ENCODE results near the gene GPRIN1.
A peak's percentile ranks its signal among the peaks of the same experiment; 100 is the strongest.
"Not testable (repeated sequence)": the region's sequence is repeated elsewhere in the genome, so short reads cannot be mapped to it uniquely, and the experiment has no call there.

The GPRIN1 gene

GRCh38 chr5:176578391-176578808, 31.6 kb downstream of the GPRIN1 start:
- FAIRE-seq (peak; percentile 48), DNase-seq (ENCODE audit: extremely low spot score, insufficient read length, low read depth) (peak; percentile 25)

DNA sequence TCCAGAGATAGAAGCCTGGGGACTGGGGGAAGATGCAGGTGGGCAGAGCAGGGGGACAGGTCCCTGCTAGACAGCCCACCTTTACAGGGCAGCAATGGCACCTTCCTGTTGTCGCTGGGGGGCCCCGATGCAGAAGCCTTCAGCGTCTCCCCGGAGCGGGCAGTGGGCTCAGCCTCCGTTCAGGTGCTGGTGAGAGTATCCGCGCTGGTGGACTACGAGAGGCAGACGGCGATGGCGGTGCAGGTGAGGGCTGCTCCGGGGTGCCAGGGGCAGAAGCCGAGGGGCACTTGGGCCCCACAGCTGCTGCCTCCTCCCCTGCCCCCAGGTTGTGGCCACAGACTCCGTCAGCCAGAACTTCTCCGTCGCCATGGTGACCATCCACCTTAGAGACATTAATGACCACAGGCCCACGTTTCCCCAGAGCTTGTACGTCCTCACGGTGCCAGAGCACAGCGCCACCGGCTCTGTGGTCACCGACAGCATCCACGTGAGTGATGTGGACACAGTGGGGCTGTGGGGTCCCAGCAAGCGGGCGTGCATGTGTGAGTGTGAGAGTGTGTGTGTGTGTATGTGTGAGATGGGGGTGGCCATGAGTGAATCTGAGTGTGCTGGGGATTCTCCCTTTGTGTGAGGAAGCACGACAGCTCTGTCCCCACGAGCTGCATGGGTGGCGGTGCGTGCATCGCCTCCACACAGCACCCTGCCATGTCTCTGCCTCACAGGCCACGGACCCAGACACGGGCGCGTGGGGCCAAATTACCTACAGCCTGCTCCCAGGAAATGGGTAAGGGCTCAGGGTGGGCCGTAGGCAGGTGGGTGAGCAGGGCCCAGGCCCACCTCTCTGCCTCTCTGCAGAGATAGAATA, 32.4 kb downstream of the GPRIN1 start:
- DNase-seq (ENCODE audit: extremely low spot score, insufficient read length, low read depth) = no peak
- no peak for FAIRE-seq

DNA sequence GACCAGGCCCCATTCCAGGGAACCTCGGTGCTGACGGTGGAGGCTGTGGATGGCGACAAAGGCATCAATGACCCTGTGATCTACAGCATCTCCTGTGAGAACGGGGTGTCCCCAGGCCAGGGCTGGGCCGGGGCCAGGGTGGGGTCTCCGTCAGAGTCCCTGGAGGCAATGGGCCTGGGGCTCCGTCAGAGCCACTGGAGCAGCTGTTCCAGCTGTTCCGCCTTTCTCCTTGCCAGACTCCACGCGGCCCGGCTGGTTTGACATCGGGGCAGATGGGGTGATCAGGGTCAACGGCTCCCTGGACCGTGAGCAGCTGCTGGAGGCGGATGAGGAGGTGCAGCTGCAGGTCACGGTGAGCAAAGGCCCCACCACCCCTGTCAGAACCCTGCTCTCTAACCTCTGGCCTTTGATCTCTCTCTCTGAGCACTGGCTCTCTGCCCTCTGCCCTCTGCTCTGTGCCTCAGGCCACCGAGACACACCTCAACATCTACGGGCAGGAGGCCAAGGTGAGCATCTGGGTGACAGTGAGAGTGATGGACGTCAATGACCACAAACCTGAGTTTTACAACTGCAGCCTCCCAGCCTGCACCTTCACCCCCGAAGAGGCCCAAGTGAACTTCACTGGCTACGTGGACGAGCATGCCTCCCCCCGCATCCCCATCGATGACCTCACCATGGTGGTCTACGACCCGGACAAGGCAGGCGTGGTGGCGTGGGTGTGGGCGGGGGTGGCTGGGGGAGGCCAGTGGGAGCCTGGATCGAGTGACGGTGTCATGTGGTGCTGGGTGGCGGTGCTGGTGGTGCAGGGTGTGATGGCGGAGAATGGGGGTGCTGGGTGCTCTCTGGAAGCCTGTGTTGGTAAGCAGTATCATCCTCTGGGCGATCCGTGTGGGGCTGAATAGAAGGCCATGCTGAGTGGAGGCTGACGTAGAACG, 34.2 kb downstream of the GPRIN1 start:
- FAIRE-seq = no peak
- DNase-seq (ENCODE audit: extremely low spot score, insufficient read length, low read depth) = no peak

DNA sequence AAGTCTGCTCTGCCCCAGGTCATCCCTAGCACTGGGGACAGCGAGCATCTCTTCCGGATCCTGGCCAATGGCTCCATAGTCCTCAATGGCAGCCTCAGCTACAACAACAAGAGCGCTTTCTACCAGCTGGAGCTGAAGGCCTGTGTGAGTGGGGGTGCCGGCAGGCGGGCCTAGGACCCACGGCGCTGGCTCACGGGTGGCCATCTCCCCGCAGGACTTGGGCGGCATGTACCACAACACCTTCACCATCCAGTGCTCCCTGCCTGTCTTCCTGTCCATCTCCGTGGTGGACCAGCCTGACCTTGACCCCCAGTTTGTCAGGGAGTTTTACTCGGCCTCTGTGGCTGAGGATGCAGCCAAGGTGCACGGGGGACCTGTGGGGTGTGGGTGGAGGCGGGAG, 34.9 kb downstream of the GPRIN1 start:
- FAIRE-seq (no peak), DNase-seq (ENCODE audit: extremely low spot score, insufficient read length, low read depth) (no peak)

GRCh38 chr5:176574297-176574591, 35.7 kb downstream of the GPRIN1 start:
- no peak for DNase-seq (ENCODE audit: extremely low spot score, insufficient read length, low read depth)
- no peak for FAIRE-seq

GRCh38 chr5:176573564-176574296, 36.2 kb downstream of the GPRIN1 start:
- FAIRE-seq = peak; percentile 79

GRCh38 chr5:176570044-176570443, 39.9 kb downstream of the GPRIN1 start:
- DNase-seq (ENCODE audit: extremely low spot score, insufficient read length, low read depth) (no peak), FAIRE-seq (no peak)

More at GRCh38 chr5:176573564-176574296, 36.2 kb downstream of the GPRIN1 start:
- peak; percentile 68 for DNase-seq (ENCODE audit: extremely low spot score, insufficient read length, low read depth)

DNA sequence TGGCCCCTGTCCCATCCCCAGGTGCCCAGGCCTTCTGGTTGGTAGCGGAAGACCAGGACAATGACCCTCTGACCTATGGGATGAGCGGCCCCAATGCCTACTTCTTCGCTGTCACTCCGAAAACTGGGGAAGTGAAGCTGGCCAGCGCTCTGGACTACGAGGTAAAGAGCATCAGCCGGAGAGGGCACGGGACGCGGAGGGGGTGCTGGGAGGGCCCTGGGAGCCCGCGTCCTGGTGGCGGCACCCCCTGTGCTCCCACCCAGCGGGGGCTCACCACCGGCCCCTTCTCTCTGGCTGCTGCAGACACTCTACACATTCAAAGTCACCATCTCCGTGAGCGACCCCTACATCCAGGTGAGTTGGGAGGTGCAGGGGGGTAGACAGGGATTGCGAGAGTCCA, 41.3 kb downstream of the GPRIN1 start:
- FAIRE-seq = no peak
- no peak for DNase-seq (ENCODE audit: extremely low spot score, insufficient read length, low read depth)

- FAIRE-seq = no peak
- no peak for DNase-seq (ENCODE audit: extremely low spot score, insufficient read length, low read depth)
Observed at GRCh38 chr5:176565760-176566288, 44.1 kb downstream of the GPRIN1 start.

DNA sequence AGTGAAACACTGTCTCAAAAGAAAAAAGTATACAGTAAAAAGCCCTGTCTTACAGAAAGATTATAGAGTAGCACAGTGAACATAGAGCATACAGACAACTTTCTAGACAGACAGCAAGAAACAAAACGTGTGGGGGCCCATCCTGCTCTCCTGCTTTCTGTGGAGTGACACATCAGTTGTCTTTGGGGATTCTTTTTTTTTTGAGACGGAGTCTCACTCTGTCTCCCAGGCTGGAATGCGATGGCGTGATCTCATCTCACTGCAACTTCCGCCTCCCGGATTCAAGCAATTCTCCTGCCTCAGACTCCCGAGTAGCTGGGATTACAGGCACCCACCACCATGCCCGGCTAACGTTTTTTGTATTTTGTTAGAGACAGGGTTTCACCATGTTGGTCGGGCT, 46.0 kb downstream of the GPRIN1 start:
- no peak for FAIRE-seq
- DNase-seq (ENCODE audit: extremely low spot score, insufficient read length, low read depth) = no peak

DNA sequence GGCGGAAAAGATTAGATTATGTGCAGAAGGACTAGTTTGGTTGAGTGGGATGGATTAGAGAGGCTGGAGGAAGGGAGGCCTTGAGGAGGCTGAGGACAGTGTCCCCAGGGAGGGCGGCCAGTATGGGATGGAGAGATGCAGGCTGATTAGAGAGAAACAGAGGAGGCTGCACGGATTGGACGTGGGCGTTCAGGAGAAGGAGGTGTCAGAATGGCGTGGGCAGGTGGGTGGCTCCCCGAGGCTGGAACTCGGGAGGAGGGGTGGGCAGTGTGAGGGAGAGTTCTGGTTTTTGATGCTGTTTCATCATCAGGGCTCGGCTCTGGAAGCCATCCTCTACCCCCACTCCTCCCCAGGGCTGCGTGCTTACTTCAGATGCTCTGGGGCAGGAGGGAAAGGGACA, 47.8 kb downstream of the GPRIN1 start:
- no peak for DNase-seq (ENCODE audit: extremely low spot score, insufficient read length, low read depth)
- FAIRE-seq = no peak

- DNase-seq (ENCODE audit: extremely low spot score, insufficient read length, low read depth) (no peak), FAIRE-seq (no peak)
Observed at GRCh38 chr5:176561259-176561658, 48.7 kb downstream of the GPRIN1 start.

GRCh38 chr5:176560364-176560763, 49.6 kb downstream of the GPRIN1 start:
- DNase-seq (ENCODE audit: extremely low spot score, insufficient read length, low read depth) = no peak
- FAIRE-seq = no peak

DNA sequence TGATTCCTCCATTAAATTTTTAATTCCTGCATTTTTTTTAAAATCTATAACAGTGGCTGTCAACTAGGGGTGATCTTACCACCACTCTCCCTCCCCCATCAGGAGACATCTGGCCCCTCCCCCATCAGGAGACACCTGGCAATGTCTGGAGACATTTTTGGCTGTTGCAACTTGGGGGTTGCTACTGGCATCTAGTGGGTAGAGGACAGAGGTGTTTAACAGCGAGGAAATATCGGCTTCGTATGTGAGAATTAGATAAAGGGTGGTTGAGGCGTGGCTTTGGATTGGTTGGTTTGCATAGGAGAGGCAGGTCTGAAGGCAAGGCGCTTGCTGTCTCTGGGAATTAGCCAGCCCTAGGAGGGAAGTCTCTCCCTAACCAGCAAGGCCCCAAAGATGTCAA, 50.3 kb downstream of the GPRIN1 start:
- no peak for DNase-seq (ENCODE audit: extremely low spot score, insufficient read length, low read depth)
- no peak for FAIRE-seq

GRCh38 chr5:176557846-176558245, 52.1 kb downstream of the GPRIN1 start:
- DNase-seq (ENCODE audit: extremely low spot score, insufficient read length, low read depth) (no peak), FAIRE-seq (no peak)

DNA sequence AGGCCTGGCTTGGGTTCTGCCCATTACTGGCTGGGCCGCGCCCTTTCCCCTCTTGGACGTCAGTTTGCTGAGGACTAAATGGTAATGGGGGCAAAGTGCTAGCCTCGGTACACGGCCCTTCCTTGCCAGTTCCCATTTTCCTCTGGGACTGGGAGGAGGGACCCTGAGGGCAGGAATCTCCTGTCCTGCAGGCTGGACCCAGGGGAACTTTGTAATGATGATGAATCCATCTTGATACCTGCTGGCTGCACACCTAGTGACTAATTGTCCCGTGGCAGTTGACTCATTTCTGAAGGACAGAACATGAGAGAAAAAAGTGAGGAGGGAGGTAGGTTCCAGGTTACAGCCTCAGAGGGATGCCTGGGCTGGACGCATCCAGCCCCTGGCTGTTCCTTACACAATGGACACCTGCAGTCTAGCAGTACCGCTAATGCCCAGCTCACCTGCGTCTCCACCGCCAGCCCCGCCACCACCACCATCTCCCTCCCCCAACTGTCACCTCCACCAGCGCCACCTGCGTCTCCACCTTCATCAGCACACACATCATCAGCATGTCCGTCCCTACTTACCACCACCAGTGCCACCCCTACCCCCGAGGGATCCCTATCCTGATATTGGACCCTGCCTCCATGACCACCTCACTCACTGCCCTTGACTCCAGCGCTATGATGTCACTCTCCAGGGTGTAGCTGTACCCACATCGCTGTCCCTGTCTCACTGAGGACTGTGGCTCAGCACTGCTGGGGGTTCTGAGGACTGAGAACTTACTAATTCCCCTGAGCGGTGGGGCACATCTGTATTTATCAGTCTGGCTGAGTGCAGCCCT, 56.5 kb downstream of the GPRIN1 start:
- no peak for FAIRE-seq
- DNase-seq (ENCODE audit: extremely low spot score, insufficient read length, low read depth) = no peak

DNA sequence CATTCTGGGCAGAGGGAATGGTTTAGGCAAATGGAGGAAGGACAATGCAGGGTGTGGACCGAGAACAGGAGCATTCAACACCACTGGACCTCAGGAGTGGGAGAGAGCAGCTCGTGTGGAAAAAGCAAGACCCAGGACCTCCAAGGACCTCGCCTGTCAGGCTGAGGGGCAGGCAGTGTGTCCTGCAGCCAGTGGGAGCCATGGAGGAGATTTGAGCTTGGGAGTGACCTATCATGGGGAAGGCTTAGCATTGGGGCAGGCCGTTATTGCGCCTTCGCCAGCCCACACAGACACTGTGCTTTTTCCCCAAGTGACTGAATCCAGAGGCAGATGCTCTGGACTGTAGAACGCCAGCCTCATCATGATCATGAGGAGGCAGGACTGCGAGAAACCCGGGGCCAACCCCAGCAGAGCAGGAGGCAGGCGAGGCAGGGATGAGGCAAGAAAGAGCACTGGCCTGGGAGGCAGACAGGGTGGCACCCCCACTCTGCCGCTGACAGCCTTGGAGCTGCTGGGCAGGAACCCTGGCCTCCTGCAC, 57.6 kb downstream of the GPRIN1 start:
- DNase-seq (ENCODE audit: extremely low spot score, insufficient read length, low read depth) (no peak), FAIRE-seq (no peak)

GRCh38 chr5:176550937-176551336, 59.0 kb downstream of the GPRIN1 start:
- not testable (repeated sequence) for DNase-seq (ENCODE audit: extremely low spot score, insufficient read length, low read depth); FAIRE-seq

DNA sequence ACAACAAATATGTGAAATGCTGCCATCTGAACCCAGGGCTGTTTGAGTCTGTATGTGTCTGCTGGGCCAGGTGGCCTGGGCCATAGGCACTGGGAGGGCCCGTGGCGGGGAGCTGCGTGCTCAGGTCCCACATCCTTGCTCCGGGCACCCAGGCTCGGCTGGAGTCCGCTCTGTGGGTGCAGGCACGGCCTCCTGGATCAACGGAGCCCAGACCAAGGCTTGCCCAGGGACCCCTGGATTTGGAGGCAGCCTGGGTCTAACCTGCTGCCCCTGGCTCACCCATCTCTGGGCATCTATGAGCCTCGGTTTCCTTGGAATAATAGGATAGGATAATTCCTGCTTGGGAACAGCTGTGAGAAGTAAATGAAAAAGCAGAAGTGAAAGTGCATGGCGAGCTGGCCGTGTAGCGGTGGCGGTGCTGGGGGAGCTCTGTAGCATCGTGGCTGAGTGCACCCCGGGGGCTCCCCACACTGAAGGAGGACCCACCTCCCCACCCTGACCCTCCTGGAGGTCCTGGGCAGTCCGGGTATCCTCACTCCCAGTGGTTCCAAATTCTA, 59.6 kb downstream of the GPRIN1 start:
- no peak for FAIRE-seq

More for the DNA sequence above, 59.6 kb downstream of the GPRIN1 start:
- no peak for DNase-seq (ENCODE audit: extremely low spot score, insufficient read length, low read depth)
